ENCODE results near the gene ARAP3. TPM values are rescaled to one million over a fixed set of nuclear protein-coding genes. Genes with fewer than 3 reads are reported as not detected.

ARAP3 gene
- total RNA-seq, 2 experiments from 2014 or later, result 9.9 to 11.0 TPM

DNA sequence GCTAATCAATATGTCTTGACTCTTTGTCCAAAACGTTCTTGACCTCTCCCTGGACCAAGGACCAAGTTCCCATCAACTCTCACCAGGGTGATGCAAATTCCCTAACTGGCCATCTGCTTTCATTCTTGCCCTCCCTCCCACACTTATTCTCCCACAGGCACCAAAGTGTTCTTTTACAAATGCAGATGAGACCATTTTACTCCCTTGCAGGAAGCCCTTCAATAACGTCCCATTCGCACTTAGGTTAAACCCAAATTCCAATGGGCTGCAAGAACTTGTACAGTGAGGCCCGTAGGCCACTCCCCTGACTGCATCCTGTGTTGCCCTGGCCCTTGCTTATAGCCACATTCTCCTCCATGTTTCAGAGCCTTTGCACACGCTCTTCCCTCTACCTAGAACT, 7.3 kb downstream of the ARAP3 start:
- Mint-ChIP-seq H3K27ac (no peak overlapping the region), H3K9me3 (ENCODE audit: low read depth) (no peaks in the 10 kb centered on the region), H3K4me3 (no peak overlapping the region), H3K27me3 (no peaks in the 10 kb centered on the region), H3K4me1 (no peaks in the 10 kb centered on the region), H3K36me3 (no peaks in the 10 kb centered on the region)
- ATAC-seq (no peak), DNase-seq (no peak)
- CTCF ChIA-PET, result interaction anchor here (2.5 kb wide), 1 partner anchor 10 kb away, joined by 8 read pairs; no protein-coding TSS in a partner anchor

DNA sequence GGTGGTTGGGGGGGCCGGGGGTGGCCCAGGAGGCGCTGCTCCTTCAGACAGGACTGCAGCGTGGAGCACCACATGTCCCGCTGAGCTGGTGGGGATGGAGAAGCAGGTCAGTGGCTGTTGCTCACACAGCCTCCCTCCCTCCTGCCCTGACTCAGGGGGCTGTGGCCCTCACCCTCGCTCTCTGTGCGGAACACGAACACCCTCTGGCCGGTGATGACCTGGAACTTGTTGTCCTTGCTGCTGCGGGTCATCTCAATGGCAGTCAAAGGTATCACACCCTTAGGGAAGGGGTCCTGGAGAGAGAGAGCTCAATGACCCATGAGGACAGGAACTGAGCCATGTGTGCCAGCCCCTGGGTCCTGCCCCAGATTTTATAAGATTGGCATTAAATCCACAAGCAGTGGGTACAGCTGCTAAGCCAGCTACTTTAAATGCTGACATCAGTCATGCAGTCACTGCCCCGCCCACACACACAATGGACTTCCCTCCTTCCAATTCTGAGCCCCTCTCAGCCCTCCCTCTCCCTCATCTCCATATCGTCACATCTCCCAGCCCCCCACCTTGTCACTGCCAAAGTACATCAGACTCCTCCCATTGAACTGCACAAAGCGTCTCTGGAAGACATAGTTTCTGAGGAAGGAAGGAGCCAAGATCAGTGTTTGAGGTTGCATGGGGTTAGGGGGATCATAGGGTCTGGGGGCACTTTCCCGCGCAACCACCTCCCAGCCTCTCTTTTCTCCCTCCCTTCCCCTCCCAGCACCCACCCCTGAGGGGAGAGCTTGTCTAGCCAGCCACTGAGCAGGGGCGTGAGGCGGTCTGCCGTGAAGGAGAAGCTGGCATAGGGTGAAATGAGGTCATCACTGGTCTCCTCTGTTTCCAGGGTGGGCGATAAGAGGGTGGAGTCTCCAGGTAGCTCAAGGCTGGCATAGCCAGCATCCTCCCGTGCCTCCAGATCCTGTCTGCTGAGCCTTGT, 8.9 kb downstream of the ARAP3 start:
- no peaks in the 10 kb centered on the region for H3K4me1 Mint-ChIP-seq
- no peaks in the 10 kb centered on the region for H3K27me3 Mint-ChIP-seq
- H3K4me3 Mint-ChIP-seq, result no peak overlapping the region
- H3K36me3 Mint-ChIP-seq, result no peaks in the 10 kb centered on the region
- no peak for DNase-seq
- CTCF ChIA-PET, result interaction anchor here (0.9 to 4.3 kb wide), 6 partner anchors 8 to 288 kb away, joined by 3 to 25 read pairs (median 4); no protein-coding TSS in a partner anchor
- no peaks in the 10 kb centered on the region for H3K9me3 Mint-ChIP-seq (ENCODE audit: low read depth)
- no peak for ATAC-seq
- H3K27ac Mint-ChIP-seq, result no peak overlapping the region

DNA sequence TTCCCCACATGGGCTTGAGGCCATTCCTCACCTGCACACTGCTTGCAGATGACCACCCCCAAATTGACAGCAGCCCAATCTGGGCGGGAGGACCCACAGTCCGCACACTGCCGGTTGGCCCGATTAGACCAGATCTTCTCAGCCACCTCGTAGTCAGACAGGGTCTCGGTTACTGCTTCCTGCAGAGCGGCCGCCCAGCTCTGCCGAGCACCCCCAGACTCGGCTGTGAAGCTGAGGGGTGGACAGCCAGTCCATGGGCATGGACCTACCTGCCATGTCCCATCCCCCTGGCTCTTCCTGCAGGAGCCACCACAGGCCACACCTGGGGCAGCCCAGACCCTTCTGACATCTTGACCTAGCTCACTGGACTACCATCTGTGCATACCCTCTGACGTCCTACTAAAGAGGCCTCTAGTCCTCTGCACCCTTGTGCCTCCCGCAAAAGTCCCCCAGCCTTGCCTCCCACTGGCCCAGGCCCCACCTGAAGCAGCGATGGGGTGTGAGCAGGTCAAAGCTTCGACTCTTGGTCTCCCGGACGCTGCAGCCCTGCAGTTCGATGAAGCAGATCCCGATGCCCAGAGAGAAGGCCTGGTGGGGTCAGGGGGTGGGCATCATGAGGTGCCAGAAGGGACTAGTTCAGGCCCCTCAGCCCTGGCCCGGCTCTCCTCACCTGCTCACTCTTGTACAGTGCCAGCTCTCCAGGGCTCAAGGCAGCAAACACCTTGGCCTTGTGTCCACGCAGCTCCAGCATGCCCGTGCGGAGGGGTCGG, 9.8 kb downstream of the ARAP3 start:
- DNase-seq, result no peak
- no peak for ATAC-seq
- Mint-ChIP-seq H3K4me3 (no peak overlapping the region), H3K36me3 (no peaks in the 10 kb centered on the region), H3K27me3 (no peaks in the 10 kb centered on the region), H3K27ac (no peak overlapping the region), H3K9me3 (ENCODE audit: low read depth) (no peaks in the 10 kb centered on the region), H3K4me1 (no peaks in the 10 kb centered on the region)
- CTCF ChIA-PET, result interaction anchor here (1.0 to 4.3 kb wide), 3 partner anchors 12 to 288 kb away, joined by 3 to 25 read pairs (median 3); no protein-coding TSS in a partner anchor

DNA sequence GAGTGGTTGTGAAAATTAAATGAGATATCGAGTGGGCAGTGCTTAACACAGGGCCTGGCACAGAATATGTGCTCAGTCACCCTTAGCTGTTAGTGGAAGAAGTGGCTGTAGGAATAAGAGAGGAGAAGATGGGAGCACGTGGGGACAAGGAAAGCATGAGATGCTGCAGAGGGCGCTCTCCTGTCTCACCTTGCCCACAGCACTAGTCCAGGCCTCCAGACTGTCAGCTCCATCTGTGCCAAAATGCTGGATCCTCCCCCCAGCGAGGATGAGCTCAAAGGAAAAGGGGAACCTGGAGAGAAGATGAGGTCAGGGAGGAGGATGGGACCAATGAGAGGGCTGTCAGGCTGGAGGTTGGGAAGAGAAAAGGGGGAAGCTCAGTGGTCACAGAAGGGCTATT, 12.5 kb downstream of the ARAP3 start:
- CTCF ChIA-PET, result interaction anchor here (0.7 to 4.3 kb wide), 8 partner anchors 14 to 320 kb away, joined by 3 to 25 read pairs (median 4); no protein-coding TSS in a partner anchor

DNA sequence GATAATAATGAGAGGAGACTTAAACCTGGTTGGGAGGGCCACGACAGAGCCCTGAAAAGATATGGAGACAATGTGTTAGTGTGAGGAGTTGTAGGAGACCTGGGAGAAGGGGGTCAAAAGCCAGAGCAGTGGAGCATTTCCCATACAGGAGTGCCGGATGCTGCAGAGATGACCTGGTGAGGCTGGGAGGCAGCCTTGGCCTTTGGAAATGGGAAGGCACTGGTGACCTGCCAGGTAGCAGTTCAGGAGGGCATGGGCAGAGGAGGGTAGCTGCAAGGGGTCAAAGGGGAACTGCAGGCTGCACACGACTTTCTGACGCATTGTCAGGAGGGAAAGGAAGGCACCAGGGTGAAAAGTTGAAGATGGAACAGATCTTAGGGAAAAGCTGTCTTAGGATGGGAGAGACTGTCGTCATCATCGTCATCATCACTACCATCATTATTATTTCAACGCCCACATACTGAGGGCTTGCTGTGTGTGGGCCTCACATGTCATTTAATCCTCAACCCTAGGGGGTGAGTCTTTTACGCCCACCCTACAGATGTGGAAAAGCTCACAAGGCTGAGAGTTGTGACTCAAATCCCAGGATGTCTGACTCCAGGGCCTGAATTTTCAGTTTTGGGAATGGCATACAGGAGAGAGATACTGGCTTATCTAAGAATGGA, 13.3 kb downstream of the ARAP3 start:
- Mint-ChIP-seq H3K27me3 (no peaks in the 10 kb centered on the region), H3K27ac (no peak overlapping the region), H3K4me3 (no peak overlapping the region), H3K4me1 (peaks cover 2% of the 10 kb centered on the region), H3K36me3 (no peaks in the 10 kb centered on the region), H3K9me3 (ENCODE audit: low read depth) (no peaks in the 10 kb centered on the region)
- DNase-seq (no peak), ATAC-seq (no peak)
- CTCF ChIA-PET, result interaction anchor here (0.7 to 5.0 kb wide), 8 partner anchors 15 to 273 kb away, joined by 3 to 39 read pairs (median 4); no protein-coding TSS in a partner anchor

More for the DNA sequence above, 12.5 kb downstream of the ARAP3 start:
- DNase-seq, result no peak
- Mint-ChIP-seq H3K27me3 (no peaks in the 10 kb centered on the region), H3K27ac (no peak overlapping the region), H3K36me3 (no peaks in the 10 kb centered on the region), H3K9me3 (ENCODE audit: low read depth) (no peaks in the 10 kb centered on the region), H3K4me3 (no peak overlapping the region), H3K4me1 (peaks cover 2% of the 10 kb centered on the region)
- no peak for ATAC-seq

DNA sequence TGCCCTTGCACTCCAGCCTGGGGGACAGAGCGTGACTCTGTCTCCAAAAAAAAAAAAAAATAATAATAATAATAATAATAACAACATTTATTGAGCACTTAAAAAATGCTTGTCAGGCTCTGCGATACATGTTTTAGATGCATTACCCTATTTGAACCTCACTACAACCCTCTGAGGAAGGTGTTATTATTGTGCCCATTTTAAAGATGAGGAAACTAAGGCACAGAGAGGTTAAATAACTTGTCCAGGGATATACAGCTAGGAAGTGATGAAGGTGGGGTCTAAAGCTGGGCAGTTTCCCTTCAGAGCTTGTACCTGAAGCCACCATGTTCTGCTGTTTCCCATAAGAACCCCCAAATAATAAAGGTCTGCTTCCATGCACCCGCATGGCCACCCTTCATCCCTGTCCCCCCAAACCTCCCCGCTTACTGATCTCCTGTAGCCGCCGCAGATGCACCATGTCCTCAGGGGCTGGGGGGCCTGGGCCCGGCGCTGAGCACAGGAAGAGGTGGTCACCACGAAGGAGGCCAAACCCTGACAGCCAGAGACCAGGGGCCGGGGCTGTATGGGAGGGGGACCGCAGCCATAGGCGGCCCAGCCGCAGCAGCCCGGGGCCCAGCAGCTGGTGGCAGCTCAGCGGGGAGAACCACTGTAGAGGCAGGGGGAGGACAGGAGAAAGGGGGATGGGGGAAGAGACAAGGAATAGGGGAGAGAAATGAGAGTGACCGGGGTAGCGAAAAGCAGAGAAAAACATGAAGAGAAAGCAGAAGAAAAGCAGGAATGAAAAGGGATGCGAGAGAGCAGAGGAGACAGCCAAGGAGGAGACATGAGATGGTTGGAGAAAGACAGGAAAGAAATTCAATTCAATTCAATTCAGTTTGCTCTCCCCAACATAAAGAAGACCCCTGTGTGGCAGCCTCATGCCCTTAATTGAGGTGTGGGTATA, 15.8 kb downstream of the ARAP3 start:
- H3K9me3 Mint-ChIP-seq (ENCODE audit: low read depth), result no peaks in the 10 kb centered on the region
- CTCF ChIA-PET, result interaction anchor here (0.7 to 5.0 kb wide), 9 partner anchors 10 to 338 kb away, joined by 3 to 49 read pairs (median 9); partner anchors contain the start of genes ARAP3, HDAC3, PCDH1 and RELL2
- no peak overlapping the region for H3K4me3 Mint-ChIP-seq
- peaks cover 2% of the 10 kb centered on the region for H3K4me1 Mint-ChIP-seq
- ATAC-seq (no peak), DNase-seq (no peak)
- no peak overlapping the region for H3K27ac Mint-ChIP-seq
- H3K27me3 Mint-ChIP-seq, result no peaks in the 10 kb centered on the region
- H3K36me3 Mint-ChIP-seq, result no peaks in the 10 kb centered on the region

DNA sequence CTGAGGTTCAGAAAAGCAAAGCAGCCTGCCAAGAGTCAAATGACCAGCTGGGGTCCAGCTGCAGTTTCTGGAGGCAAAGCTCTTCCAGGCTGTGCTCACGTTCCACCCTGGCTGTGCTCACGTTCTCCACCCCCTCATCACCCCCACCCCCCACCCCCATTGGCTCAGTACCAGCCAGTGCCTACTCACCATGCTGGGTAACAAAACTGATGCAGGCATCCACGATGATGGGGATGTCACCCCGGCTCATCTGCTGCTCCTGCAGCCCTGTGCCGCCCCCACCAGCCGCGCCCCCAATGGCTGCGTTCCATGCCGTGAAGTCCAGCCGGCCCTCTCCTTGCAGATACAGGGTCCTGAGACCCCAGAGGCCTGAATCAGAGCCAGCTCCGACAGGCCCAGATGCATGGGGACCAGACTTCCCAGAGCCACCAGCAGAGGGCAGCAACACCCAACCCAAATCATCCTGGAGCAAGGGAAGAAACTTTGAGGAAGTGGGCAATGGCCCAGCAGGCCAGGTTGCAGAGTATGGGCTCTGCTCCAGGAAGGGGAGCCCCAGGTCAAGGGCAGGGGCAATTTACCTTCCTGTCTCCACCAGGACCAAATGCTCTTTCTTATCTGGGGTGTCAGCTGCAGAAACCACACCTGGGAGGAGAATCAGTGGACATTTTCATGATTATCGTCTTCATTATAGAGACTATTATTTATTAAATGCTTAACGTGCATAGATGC, 17.1 kb downstream of the ARAP3 start:
- Mint-ChIP-seq H3K4me1 (peaks cover 2% of the 10 kb centered on the region), H3K36me3 (no peaks in the 10 kb centered on the region), H3K4me3 (no peak overlapping the region), H3K27me3 (no peaks in the 10 kb centered on the region), H3K9me3 (ENCODE audit: low read depth) (no peaks in the 10 kb centered on the region), H3K27ac (no peak overlapping the region)
- CTCF ChIA-PET, result interaction anchor here (0.6 to 5.0 kb wide), 29 partner anchors 9 to 305 kb away, joined by 3 to 49 read pairs (median 5); partner anchors contain the start of genes ARAP3, DELE1, FCHSD1 and HDAC3
- peak; percentile 81 for DNase-seq
- ATAC-seq, result peak; percentile 93

DNA sequence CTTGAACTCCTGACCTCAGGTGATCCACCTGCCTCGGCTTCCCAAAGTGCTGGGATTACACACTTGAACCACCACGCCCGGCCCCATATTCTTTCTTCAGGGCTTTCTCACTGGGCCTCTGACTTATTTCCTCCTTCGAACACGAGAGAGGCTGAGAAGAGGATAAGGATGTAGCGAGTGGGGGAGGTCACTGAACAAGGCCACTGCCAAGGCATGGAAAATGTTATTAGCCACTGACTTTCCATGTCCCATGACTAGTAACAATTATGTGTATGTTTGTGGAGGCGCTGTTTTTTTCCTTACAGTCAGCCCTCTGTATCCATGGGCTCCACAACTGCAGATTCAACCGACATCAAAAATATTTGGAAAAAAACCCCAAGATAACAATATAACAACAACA, 18.5 kb downstream of the ARAP3 start:
- H3K27ac Mint-ChIP-seq, result no peak overlapping the region
- no peak for DNase-seq
- no peaks in the 10 kb centered on the region for H3K9me3 Mint-ChIP-seq (ENCODE audit: low read depth)
- H3K36me3 Mint-ChIP-seq, result no peaks in the 10 kb centered on the region
- CTCF ChIA-PET, result interaction anchor here (1.0 to 5.0 kb wide), 7 partner anchors 10 to 217 kb away, joined by 3 to 49 read pairs (median 5); partner anchors contain the start of genes FCHSD1 and PCDH1
- ATAC-seq, result no peak
- H3K4me3 Mint-ChIP-seq, result no peak overlapping the region
- no peaks in the 10 kb centered on the region for H3K27me3 Mint-ChIP-seq
- peaks cover 2% of the 10 kb centered on the region for H3K4me1 Mint-ChIP-seq

DNA sequence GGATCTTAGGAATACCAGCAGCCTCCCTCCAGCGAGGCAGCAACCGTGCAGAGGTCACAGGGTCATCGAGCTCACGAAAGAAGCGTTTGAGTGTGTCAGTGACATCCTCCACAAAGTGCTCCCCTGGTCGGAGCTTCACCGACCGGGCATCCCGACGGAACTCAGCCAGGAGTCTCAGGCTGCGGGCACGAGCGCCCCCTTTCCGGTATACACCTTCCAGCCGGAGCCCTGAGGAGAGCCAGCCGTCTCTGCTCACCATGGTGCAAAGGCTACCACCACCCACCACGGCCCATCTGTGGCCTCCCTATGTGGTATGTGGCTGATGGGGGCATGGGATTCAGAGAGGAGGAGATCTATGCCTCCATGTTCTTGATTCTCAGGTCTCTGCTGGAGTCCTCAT, 20.0 kb downstream of the ARAP3 start:
- CTCF ChIA-PET, result interaction anchor here (1.1 to 1.5 kb wide), 2 partner anchors 8 to 9 kb away, joined by 3 to 5 read pairs; no protein-coding TSS in a partner anchor
- Mint-ChIP-seq H3K4me1 (peaks cover 2% of the 10 kb centered on the region), H3K27ac (no peak overlapping the region), H3K36me3 (peaks cover 2% of the 10 kb centered on the region), H3K4me3 (no peak overlapping the region), H3K27me3 (no peaks in the 10 kb centered on the region), H3K9me3 (ENCODE audit: low read depth) (no peaks in the 10 kb centered on the region)
- no peak for DNase-seq
- no peak for ATAC-seq

DNA sequence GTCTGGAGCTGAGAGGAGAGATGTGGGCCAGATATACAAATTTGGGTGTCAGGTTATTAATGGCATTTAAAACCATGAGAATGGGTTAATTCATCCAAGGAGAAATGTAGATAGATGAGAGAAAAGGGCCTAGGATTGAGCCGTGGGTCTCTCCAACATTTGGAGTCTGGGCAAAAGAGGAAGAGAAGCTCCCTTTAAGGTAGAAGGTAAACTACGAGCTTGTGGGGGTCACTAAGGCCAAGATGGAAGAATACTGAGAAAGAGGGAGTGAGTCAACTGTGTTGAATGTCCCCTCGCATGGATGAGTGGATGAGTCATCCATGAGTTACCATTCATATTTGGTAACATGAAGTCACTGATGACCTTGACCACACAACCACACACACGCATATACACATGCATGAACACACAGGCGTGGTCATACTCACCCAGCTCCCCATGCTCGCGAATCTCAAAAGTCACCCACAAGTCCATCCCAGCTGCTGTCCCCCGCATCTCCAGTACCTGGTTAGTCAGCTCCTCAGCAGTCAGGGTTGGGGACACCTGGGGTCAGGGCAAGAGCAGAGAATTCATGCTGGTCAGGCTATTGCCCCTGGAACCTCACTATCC, 24.0 kb downstream of the ARAP3 start:
- Mint-ChIP-seq H3K4me3 (no peak overlapping the region), H3K4me1 (no peaks in the 10 kb centered on the region), H3K27ac (no peak overlapping the region), H3K9me3 (ENCODE audit: low read depth) (no peaks in the 10 kb centered on the region), H3K27me3 (no peaks in the 10 kb centered on the region), H3K36me3 (peaks cover 3% of the 10 kb centered on the region)
- CTCF ChIA-PET, result interaction anchor here (0.8 to 1.3 kb wide), 4 partner anchors 25 to 221 kb away, joined by 3 to 5 read pairs (median 4); partner anchors contain the start of genes DIAPH1 and PCDH1
- ATAC-seq (peak; percentile 51), DNase-seq (no peak)

DNA sequence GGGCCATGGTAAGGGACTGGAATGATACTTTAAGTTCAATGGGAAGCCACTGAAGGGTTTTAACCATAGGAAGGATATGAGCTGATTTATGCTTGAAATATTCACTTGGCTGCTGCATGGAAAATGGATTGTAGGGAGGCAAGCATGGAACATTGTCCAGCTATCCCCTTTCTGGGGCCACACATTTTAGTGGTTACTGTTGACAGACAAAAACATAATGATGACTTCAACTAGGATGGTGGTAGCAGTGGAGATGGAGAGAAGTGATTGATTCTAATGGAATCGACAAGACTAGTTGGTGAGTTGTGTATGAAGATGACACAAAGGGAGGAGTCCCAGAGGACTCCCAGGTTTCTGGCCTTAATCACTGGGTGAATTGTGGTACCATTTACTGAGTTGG, 24.6 kb downstream of the ARAP3 start:
- Mint-ChIP-seq H3K27ac (no peak overlapping the region), H3K4me1 (peaks cover 4% of the 10 kb centered on the region), H3K36me3 (peaks cover 3% of the 10 kb centered on the region), H3K27me3 (no peaks in the 10 kb centered on the region), H3K9me3 (ENCODE audit: low read depth) (no peaks in the 10 kb centered on the region), H3K4me3 (no peak overlapping the region)
- DNase-seq (no peak), ATAC-seq (no peak)
- CTCF ChIA-PET, result interaction anchor here (0.8 to 1.3 kb wide), 4 partner anchors 26 to 221 kb away, joined by 3 to 5 read pairs (median 4); partner anchors contain the start of genes DIAPH1 and PCDH1

Measured in activated CD8-positive, alpha-beta memory T cell treated with anti-CD3 and anti-CD28 coated beads, Interleukin-2, amount 10 ng/mL, durations not matched to agents 7 days and 5 days (primary cell).